IPS DF 6.9 (cell line): ENCODE data around the gene TOR2A.

ENCODE experiments used
- DNase-seq: peaks from one replicate; pipeline ENCODE4 v3.0.0-alpha.2; 2013; ENCODE audit warnings: low read depth, low spot score
- H3K27ac ChIP-seq: one replicate; pipeline ENCODE4 v1.5.1; 2013; ENCODE audit warnings: low read length, control low read depth
- H3K27me3 ChIP-seq: 2 replicates; pipeline ENCODE4 v1.6.1; 2013; ENCODE audit warnings: mild to moderate bottlenecking, low read length; ENCODE audit not compliant: control insufficient read depth, insufficient read depth
- H3K36me3 ChIP-seq: 2 replicates; pipeline ENCODE4 v1.6.1; 2013; ENCODE audit warnings: low read length; ENCODE audit not compliant: control insufficient read depth, insufficient read depth
- H3K4me1 ChIP-seq: 2 replicates; pipeline ENCODE4 v1.6.1; 2013; ENCODE audit warnings: low read length; ENCODE audit not compliant: control insufficient read depth, insufficient read depth
- H3K4me3 ChIP-seq: 2 replicates; pipeline ENCODE4 v1.5.1; 2013; ENCODE audit warnings: mild to moderate bottlenecking, low read length
- H3K9me3 ChIP-seq: 2 replicates; pipeline ENCODE4 v1.6.1; 2013; ENCODE audit warnings: low read length, inconsistent platforms; ENCODE audit not compliant: control insufficient read depth, insufficient read depth
- WGBS: extraction: QIAGEN DNeasy Blood & Tissue Kit; methylation state at CpG from one replicate; pipeline ENCODE4 v1.1.7; 2013; ENCODE audit warnings: mixed read lengths, missing lambda C conversion rate; ENCODE audit not compliant: insufficient read length, insufficient coverage; 5-methylcytosine and 5-hydroxymethylcytosine counted together

TOR2A gene

DNA sequence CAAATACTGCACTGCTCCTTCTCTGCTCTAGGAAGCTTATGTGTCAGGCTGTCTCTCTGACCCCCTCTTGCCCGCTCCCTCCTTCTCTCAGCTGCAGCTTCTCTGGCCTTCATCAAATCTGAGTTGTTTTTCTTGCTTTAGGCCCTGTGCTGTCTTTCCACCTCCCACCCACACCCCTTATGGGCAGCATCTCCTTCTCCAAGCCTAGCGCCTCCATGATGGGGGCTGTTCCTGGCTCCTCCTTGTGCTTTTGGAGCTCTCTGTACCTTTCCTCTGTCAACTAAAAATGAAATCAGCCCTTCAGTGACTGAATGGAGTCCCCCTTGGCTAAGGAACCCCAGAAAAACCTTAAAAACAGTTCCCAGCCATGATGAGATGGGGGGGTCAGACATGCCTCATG, 35.0 kb downstream of the TOR2A start:
- no peaks in the 10 kb centered on the region for H3K9me3 ChIP-seq
- DNase-seq, result no peak
- no peak overlapping the region for H3K4me3 ChIP-seq
- H3K27ac ChIP-seq, result no peak overlapping the region
- H3K27me3 ChIP-seq, result no peaks in the 10 kb centered on the region
- no peaks in the 10 kb centered on the region for H3K36me3 ChIP-seq
- H3K4me1 ChIP-seq, result peaks cover 1% of the 10 kb centered on the region; the same call in 1 of the 2 replicates
- no CpG with 5 or more reads among the region's 2 CpGs for WGBS

DNA sequence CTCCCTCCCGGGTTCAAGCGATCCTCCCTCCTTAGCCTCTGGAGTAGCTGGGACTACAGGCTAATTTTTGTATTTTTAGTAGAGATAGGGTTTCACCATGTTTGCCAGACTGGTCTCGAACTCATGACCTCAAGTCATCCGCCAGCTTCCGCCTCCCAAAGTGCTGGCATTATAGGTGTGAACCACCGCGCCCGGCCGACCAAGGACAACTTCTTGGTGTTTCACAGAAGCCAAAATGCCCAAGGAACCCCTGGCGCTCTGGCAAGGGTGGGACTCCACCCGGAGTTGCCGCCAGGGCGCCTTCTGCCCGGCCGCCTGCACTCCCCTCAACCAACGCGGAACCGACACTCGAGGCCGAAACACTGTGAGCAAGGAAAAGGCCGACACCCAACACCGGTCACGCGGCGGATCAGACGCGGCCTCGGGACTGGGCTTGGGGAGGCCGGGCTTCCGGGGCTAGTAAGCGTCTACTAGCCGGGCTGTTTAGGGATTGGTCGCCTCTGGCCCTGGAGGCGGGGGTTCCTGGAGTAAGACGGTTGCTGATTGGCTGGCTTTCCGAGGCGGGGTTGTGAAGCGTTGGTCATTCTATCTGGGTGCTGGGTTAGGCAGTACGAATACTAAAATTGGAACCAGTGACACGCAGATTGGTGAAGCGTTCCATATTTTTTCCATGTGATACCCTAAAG, 36.0 kb downstream of the TOR2A start:
- Histone ChIP-seq H3K9me3 (no peaks in the 10 kb centered on the region), H3K4me1 (no peaks in the 10 kb centered on the region), H3K27me3 (no peaks in the 10 kb centered on the region), H3K4me3 (peak overlapping the region; percentile 36; the same call in 1 of the 2 replicates), H3K27ac (no peak overlapping the region), H3K36me3 (no peaks in the 10 kb centered on the region)
- no CpG with 5 or more reads among the region's 41 CpGs for WGBS
- peak; percentile 91 for DNase-seq

- no peak for DNase-seq
- WGBS, result no CpG with 5 or more reads among the region's 5 CpGs
- Histone ChIP-seq H3K4me3 (no peak overlapping the region), H3K27ac (no peak overlapping the region), H3K9me3 (no peaks in the 10 kb centered on the region), H3K4me1 (no peaks in the 10 kb centered on the region), H3K27me3 (no peaks in the 10 kb centered on the region), H3K36me3 (no peaks in the 10 kb centered on the region)
These were observed 36.7 kb downstream of the TOR2A start for GRCh38 chr9:127698386-127698785.

GRCh38 chr9:127697575-127697974, 37.5 kb downstream of the TOR2A start:
- no peak for DNase-seq
- H3K27ac ChIP-seq, result no peak overlapping the region
- H3K27me3 ChIP-seq, result no peaks in the 10 kb centered on the region
- H3K4me3 ChIP-seq, result no peak overlapping the region
- no peaks in the 10 kb centered on the region for H3K36me3 ChIP-seq
- H3K9me3 ChIP-seq, result no peaks in the 10 kb centered on the region
- H3K4me1 ChIP-seq, result no peaks in the 10 kb centered on the region
- WGBS, result no CpG with 5 or more reads among the region's 5 CpGs

DNA sequence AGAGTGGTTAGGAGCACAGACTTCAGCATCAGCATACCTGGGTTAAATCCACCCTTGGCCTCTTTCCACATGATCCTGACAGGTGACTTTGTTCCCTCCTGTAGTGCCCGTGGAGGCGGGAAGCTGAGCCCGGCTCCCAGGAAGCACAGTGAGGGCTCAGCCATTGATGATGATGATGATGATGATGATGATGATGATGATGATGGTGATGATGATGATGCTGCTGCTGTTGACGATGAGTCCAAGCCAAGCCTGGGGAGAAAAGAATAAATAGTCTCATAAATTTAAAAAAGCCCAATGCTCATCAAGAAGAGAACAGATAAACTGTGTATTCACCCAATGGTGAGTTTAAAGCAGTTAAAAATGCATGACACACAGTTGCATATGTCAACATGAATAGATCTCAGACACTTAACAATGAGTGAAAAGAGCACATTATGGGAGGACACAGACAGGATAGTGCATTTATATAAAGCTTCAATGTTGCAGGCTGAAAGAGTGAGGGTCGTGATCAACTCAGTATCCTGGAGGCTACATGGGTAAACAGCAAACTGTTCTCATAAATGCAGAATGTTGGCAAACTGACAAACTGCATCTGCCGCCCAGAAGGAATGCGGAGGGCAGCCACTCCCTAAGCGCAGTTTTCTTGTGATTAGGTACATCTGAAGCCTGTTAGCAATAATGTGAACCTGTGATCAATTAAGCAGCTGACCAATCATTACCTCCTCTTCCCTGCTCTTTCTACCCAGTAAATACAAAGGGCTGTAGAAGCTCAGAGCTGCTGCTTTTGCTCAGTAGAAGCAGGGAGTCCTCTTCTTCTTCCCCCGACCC, 40.0 kb downstream of the TOR2A start:
- H3K9me3 ChIP-seq, result no peaks in the 10 kb centered on the region
- H3K27ac ChIP-seq, result no peak overlapping the region
- no peaks in the 10 kb centered on the region for H3K27me3 ChIP-seq
- no peak overlapping the region for H3K4me3 ChIP-seq
- WGBS, result no CpG with 5 or more reads among the region's 9 CpGs
- H3K4me1 ChIP-seq, result no peaks in the 10 kb centered on the region
- no peak for DNase-seq
- H3K36me3 ChIP-seq, result no peaks in the 10 kb centered on the region

DNA sequence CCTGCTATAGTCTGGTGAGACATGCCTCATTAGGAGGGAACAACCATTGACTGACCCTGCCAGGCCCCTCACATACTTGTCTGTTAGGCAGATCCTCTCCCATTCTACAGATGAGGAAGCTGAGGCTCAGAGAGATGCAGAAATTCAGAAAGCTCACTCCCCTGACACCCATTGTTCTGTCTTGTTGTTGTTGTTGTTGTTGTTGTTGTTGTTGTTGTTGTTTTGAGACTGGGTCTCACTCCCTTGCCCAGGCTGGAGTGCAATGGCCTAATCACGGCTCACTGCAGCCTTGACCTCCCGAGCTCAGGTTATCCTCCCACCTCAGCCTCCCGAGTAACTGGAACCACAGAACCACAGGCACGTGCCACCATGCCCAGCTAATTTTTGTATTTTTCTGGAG, 41.4 kb downstream of the TOR2A start:
- no peaks in the 10 kb centered on the region for H3K4me1 ChIP-seq
- no peaks in the 10 kb centered on the region for H3K9me3 ChIP-seq
- peaks cover 2% of the 10 kb centered on the region; the same call in 1 of the 2 replicates for H3K36me3 ChIP-seq
- no peak overlapping the region for H3K4me3 ChIP-seq
- WGBS, result no CpG with 5 or more reads among the region's 4 CpGs
- no peak overlapping the region for H3K27ac ChIP-seq
- no peak for DNase-seq
- H3K27me3 ChIP-seq, result no peaks in the 10 kb centered on the region

GRCh38 chr9:127693143-127693542, 42.0 kb downstream of the TOR2A start:
- no CpG with 5 or more reads among the region's 10 CpGs for WGBS
- Histone ChIP-seq H3K27ac (no peak overlapping the region), H3K9me3 (no peaks in the 10 kb centered on the region), H3K4me3 (no peak overlapping the region), H3K4me1 (no peaks in the 10 kb centered on the region), H3K27me3 (no peaks in the 10 kb centered on the region), H3K36me3 (peaks cover 2% of the 10 kb centered on the region; the same call in 1 of the 2 replicates)
- DNase-seq, result no peak

DNA sequence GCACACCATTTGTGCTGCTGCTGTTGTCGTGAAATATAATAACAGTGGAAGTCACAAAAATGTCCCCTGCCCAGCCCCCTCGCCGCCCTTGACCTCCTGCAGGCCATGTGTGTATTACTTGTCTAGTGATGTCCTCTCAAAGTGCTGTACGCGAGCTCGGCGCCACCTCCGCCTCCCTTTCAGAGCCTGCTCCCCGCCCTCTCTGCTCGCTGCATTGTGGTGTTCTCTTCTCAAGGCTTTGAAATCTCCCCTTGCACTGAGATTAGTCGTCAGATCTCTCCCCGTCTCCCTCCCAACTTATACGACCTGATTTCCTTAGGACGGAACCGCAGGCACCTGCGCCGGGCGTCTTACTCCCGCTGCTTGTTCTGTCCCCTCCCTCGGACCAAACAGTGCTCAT, 43.0 kb downstream of the TOR2A start:
- Histone ChIP-seq H3K4me3 (no peak overlapping the region), H3K9me3 (no peaks in the 10 kb centered on the region), H3K4me1 (no peaks in the 10 kb centered on the region), H3K27ac (no peak overlapping the region), H3K27me3 (no peaks in the 10 kb centered on the region), H3K36me3 (peaks cover 2% of the 10 kb centered on the region; the same call in 1 of the 2 replicates)
- no CpG with 5 or more reads among the region's 20 CpGs for WGBS
- no peak for DNase-seq

DNA sequence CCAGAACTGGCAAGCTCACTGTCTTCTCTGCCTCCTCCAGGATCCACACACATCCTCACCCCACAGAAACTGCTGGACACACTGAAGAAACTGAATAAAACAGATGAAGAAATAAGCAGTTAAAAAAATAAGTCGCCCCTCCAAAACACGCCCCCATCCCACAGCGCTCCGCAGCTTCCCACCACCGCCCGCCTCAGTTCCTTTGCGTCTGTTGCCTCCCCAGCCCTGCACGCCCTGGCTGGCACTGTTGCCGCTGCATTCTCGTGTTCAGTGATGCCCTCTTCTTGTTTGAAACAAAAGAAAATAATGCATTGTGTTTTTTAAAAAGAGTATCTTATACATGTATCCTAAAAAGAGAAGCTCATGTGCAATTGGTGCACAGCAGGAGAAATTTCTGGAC, 44.4 kb downstream of the TOR2A start:
- no peaks in the 10 kb centered on the region for H3K4me1 ChIP-seq
- no peak overlapping the region for H3K4me3 ChIP-seq
- WGBS, result no CpG with 5 or more reads among the region's 10 CpGs
- H3K27me3 ChIP-seq, result no peaks in the 10 kb centered on the region
- H3K36me3 ChIP-seq, result peaks cover 2% of the 10 kb centered on the region; the same call in 1 of the 2 replicates
- H3K27ac ChIP-seq, result no peak overlapping the region
- DNase-seq, result no peak
- no peaks in the 10 kb centered on the region for H3K9me3 ChIP-seq

DNA sequence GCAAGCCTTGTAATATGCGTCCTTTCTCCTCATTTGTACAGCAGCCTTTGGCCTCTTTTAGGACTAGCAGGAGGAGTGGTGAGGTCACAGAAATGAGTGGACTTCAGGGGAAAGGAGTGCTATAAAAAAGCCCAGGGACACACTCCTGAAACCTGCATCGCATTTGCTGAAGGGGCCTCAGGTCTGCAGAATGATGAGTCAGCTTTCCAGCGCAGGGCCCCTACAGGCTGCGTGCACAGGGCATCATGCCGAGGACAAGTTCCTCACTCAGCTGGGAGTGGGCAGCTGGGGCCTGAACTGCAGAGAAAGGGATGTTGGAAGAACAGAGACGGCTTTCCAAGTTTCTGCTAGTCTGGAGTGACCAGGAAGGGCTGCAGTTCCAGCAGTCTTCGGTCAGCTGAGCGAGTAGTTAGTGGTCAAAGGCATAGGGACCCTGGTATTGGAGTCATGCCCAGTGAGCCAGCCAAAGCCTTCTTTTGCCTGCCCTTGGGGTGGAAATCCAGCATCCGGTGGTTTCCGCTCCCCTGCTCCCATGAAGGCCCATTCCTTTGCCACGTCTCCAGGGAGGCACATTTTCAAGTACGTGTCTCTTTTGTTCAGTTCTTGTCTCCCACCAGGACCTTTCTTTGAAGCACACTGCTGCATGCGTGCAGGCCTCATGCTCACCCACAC, 45.6 kb downstream of the TOR2A start:
- H3K4me3 ChIP-seq, result no peak overlapping the region
- H3K4me1 ChIP-seq, result no peaks in the 10 kb centered on the region
- peaks cover 2% of the 10 kb centered on the region; the same call in 1 of the 2 replicates for H3K36me3 ChIP-seq
- WGBS, result no CpG with 5 or more reads among the region's 13 CpGs
- H3K27ac ChIP-seq, result no peak overlapping the region
- H3K27me3 ChIP-seq, result no peaks in the 10 kb centered on the region
- DNase-seq, result no peak
- no peaks in the 10 kb centered on the region for H3K9me3 ChIP-seq
